H9 (cell line): ENCODE measurements around the gene IL3. TPM values are rescaled to one million over a fixed set of nuclear protein-coding genes. Genes with fewer than 3 reads are reported as not detected.

ENCODE experiments used
- DNase-seq: peaks from one replicate; pipeline ENCODE4 v3.0.0-alpha.2; 2017
- H2AFZ ChIP-seq: one replicate; pipeline ENCODE4 v1.6.1; 2013; ENCODE audit warnings: mild to moderate bottlenecking, low read length, control low read depth, moderate library complexity
- H2AK5ac ChIP-seq: 2 replicates; pipeline ENCODE4 v1.6.1; 2013; ENCODE audit warnings: low read length, control low read depth, mixed read lengths; ENCODE audit not compliant: insufficient read length
- H2BK120ac ChIP-seq: one replicate; pipeline ENCODE4 v1.6.1; 2013; ENCODE audit warnings: low read depth, mild to moderate bottlenecking, low read length, control low read depth, inconsistent platforms; ENCODE audit not compliant: poor library complexity, severe bottlenecking
- H2BK12ac ChIP-seq: 2 replicates; pipeline ENCODE4 v1.6.1; 2013; ENCODE audit warnings: low read length, control low read depth, mixed read lengths, low read depth; ENCODE audit not compliant: insufficient read length
- H2BK15ac ChIP-seq: 2 replicates; pipeline ENCODE4 v1.6.1; 2013; ENCODE audit warnings: low read depth, low read length, control low read depth
- H2BK20ac ChIP-seq: one replicate; pipeline ENCODE4 v1.6.1; 2013; ENCODE audit warnings: low read depth, mild to moderate bottlenecking, low read length, control low read depth, inconsistent platforms; ENCODE audit not compliant: poor library complexity, severe bottlenecking
- H2BK5ac ChIP-seq: 2 replicates; pipeline ENCODE4 v1.6.1; 2013; ENCODE audit warnings: low read length, control low read depth, mixed read lengths; ENCODE audit not compliant: insufficient read length
- H3K14ac ChIP-seq: 2 replicates; pipeline ENCODE4 v1.6.1; 2013; ENCODE audit warnings: low read length, control low read depth; ENCODE audit not compliant: insufficient read depth
- H3K18ac ChIP-seq: 2 replicates; pipeline ENCODE4 v1.6.1; 2013; ENCODE audit warnings: low read depth, mild to moderate bottlenecking, mixed read lengths, low read length, control low read depth; ENCODE audit not compliant: insufficient read length
- H3K23ac ChIP-seq: 2 replicates; pipeline ENCODE4 v1.6.1; 2013; ENCODE audit warnings: low read length, control low read depth, mixed read lengths, low read depth; ENCODE audit not compliant: insufficient read length
- H3K23me2 ChIP-seq: 2 replicates; pipeline ENCODE4 v1.6.1; 2013; ENCODE audit warnings: low read depth, mild to moderate bottlenecking, mixed read lengths, low read length, control low read depth; ENCODE audit not compliant: insufficient read length, poor library complexity, severe bottlenecking
- H3K27ac ChIP-seq: 2 replicates; pipeline ENCODE4 v1.5.1; 2013; ENCODE audit warnings: low read length, control low read depth, mixed read lengths, low read depth; ENCODE audit not compliant: insufficient read length
- H3K27me3 ChIP-seq: 2 replicates; pipeline ENCODE4 v1.6.1; 2013; ENCODE audit warnings: low read length, control low read depth, inconsistent platforms; ENCODE audit not compliant: insufficient read depth
- H3K4ac ChIP-seq: 2 replicates; pipeline ENCODE4 v1.6.1; 2013; ENCODE audit warnings: low read depth, mild to moderate bottlenecking, control low read depth, inconsistent platforms, low read length, moderate library complexity
- H3K4me1 ChIP-seq: 2 replicates; pipeline ENCODE4 v1.6.1; 2013; ENCODE audit warnings: low read length, control low read depth, inconsistent platforms; ENCODE audit not compliant: insufficient read depth
- H3K4me2 ChIP-seq: 2 replicates; pipeline ENCODE4 v1.6.1; 2013; ENCODE audit warnings: low read length, control low read depth, mixed read lengths; ENCODE audit not compliant: insufficient read length, insufficient read depth
- H3K56ac ChIP-seq: 2 replicates; pipeline ENCODE4 v1.6.1; 2013; ENCODE audit warnings: low read depth, mild to moderate bottlenecking, mixed read lengths, low read length, control low read depth; ENCODE audit not compliant: insufficient read length
- H3K79me1 ChIP-seq: 2 replicates; pipeline ENCODE4 v1.6.1; 2013; ENCODE audit warnings: low read depth, mild to moderate bottlenecking, moderate library complexity, low read length, control low read depth, inconsistent platforms; ENCODE audit not compliant: insufficient read depth, poor library complexity, severe bottlenecking
- H3K79me2 ChIP-seq: 2 replicates; pipeline ENCODE4 v1.6.1; 2013; ENCODE audit warnings: low read length, control low read depth, inconsistent platforms; ENCODE audit not compliant: insufficient read depth
- H3K9ac ChIP-seq: 2 replicates; pipeline ENCODE4 v1.6.1; 2013; ENCODE audit warnings: low read length, control low read depth, mixed read lengths; ENCODE audit not compliant: insufficient read length; ENCODE audit errors: extremely low read depth
- H3K9me3 ChIP-seq: one replicate; pipeline ENCODE4 v1.6.1; 2013; ENCODE audit warnings: low read depth, low read length, inconsistent platforms; ENCODE audit not compliant: control insufficient read depth
- H3T11ph ChIP-seq: one replicate; pipeline ENCODE4 v1.6.1; 2013; ENCODE audit warnings: mild to moderate bottlenecking, low read length, control low read depth, inconsistent platforms
- H4K20me1 ChIP-seq: one replicate; pipeline ENCODE4 v1.6.1; 2013; ENCODE audit not compliant: control insufficient read depth, insufficient read length, insufficient read depth
- H4K5ac ChIP-seq: 2 replicates; pipeline ENCODE4 v1.6.1; 2013; ENCODE audit warnings: low read depth, mild to moderate bottlenecking, mixed read lengths, low read length, control low read depth; ENCODE audit not compliant: insufficient read length
- H4K8ac ChIP-seq: replicated peaks from 2 replicates; pipeline ENCODE4 v1.6.1; 2013; ENCODE audit warnings: low read length, control low read depth, mixed read lengths, low read depth; ENCODE audit not compliant: insufficient read length
- H4K91ac ChIP-seq: 2 replicates; pipeline ENCODE4 v1.6.1; 2013; ENCODE audit warnings: low read depth, mild to moderate bottlenecking, moderate library complexity, mixed read lengths, low read length, control low read depth; ENCODE audit not compliant: insufficient read length
- H3K27ac Mint-ChIP-seq, 3 experiments: 2 replicates in 2 of 3; 3 replicates in 1 of 3; pipeline ENCODE4 v1.8.0; 2020 to 2021; ENCODE audit warnings: mixed read lengths in 3 of 3, mild to moderate bottlenecking in 1 of 3, moderate library complexity in 1 of 3
- H3K27me3 Mint-ChIP-seq: 2 replicates; pipeline ENCODE4 v1.8.0; 2021; ENCODE audit warnings: low read depth, mild to moderate bottlenecking, moderate library complexity, mixed read lengths
- H3K36me3 Mint-ChIP-seq, 3 experiments: 2 replicates in 2 of 3; 3 replicates in 1 of 3; pipeline ENCODE4 v1.8.0; 2020 to 2021; ENCODE audit warnings: low read depth in 3 of 3, mixed read lengths in 3 of 3; ENCODE audit not compliant: insufficient read depth in 1 of 3
- H3K4me1 Mint-ChIP-seq, 2 experiments: 2 replicates each; pipeline ENCODE4 v1.8.0; 2020; ENCODE audit warnings: mixed read lengths in 2 of 2
- H3K4me3 Mint-ChIP-seq, 2 experiments: 2 replicates in 1 of 2; 3 replicates in 1 of 2; pipeline ENCODE4 v1.8.0; 2020 to 2021; ENCODE audit warnings: mild to moderate bottlenecking in 2 of 2, mixed read lengths in 2 of 2, moderate library complexity in 1 of 2
- H3K9me3 Mint-ChIP-seq, 2 experiments: 2 replicates in 1 of 2; 3 replicates in 1 of 2; pipeline ENCODE4 v1.8.0; 2020; ENCODE audit warnings: mild to moderate bottlenecking in 2 of 2, mixed read lengths in 2 of 2, moderate library complexity in 1 of 2
- CTCF ChIP-seq: fragments of 200-600 bp; sonication (generic); conservative IDR thresholded peaks from 3 replicates; pipeline ENCODE4 v1.8.0; 2021; ENCODE audit warnings: antibody characterized with exemption, mild to moderate bottlenecking
- whole genome bisulfite sequencing: extraction: QIAGEN DNeasy Blood & Tissue Kit; methylation state at CpG from one replicate; pipeline ENCODE4 v1.1.7; 2013; ENCODE audit warnings: missing lambda C conversion rate, low lambda C conversion rate, mixed read lengths; ENCODE audit not compliant: insufficient read length; ENCODE audit errors: extremely low coverage; 5-methylcytosine and 5-hydroxymethylcytosine counted together
- total RNA-seq: library from RNA; stranded (reverse); gene quantifications from 2 replicates; pipeline ENCODE4 v1.2.1, GENCODE V29; 2021

IL3 gene
- total RNA-seq, 1 experiment from 2014 or later, result not detected

- Histone ChIP-seq H3K56ac (no peak overlapping the region), H4K8ac (no peak overlapping the region), H4K5ac (no peak overlapping the region), H3K4ac (no peak overlapping the region), H2AFZ (no peak overlapping the region), H2BK120ac (no peak overlapping the region), H3K18ac (no peak overlapping the region), H2BK5ac (no peak overlapping the region), H3T11ph (no peak overlapping the region), H3K79me1 (no peaks in the 10 kb centered on the region), H2BK12ac (no peak overlapping the region), H3K27ac (no peak overlapping the region), H3K4me1 (no peaks in the 10 kb centered on the region), H3K23ac (no peak overlapping the region), H2BK15ac (no peak overlapping the region), H4K20me1 (no peaks in the 10 kb centered on the region), H3K9ac (no peak overlapping the region), H3K4me2 (no peak overlapping the region), H2BK20ac (no peak overlapping the region), H3K79me2 (no peaks in the 10 kb centered on the region), H2AK5ac (no peak overlapping the region), H4K91ac (no peak overlapping the region), H3K27me3 (no peaks in the 10 kb centered on the region), H3K14ac (no peak overlapping the region), H3K23me2 (no peaks in the 10 kb centered on the region), H3K9me3 (no peaks in the 10 kb centered on the region)
- WGBS, result no CpG with 5 or more reads among the region's 12 CpGs
- Mint-ChIP-seq H3K36me3 (no peaks in the 10 kb centered on the region), H3K27me3 (no peaks in the 10 kb centered on the region; the same call in none of the 2 replicates), H3K9me3 (no peaks in the 10 kb centered on the region; a peak in 1 of 5 replicates), H3K4me3 (no peak overlapping the region), H3K27ac (no peak overlapping the region), H3K4me1 (no peaks in the 10 kb centered on the region)
- DNase-seq, result peak; percentile 15
- no peak for TF ChIP-seq CTCF
These were observed 34.1 kb downstream of the IL3 start for GRCh38 chr5:132094393-132095076.
